HUES64 (cell line): ENCODE measurements around the gene FCGR1A.
A peak's percentile ranks its signal among the peaks of the same experiment; 100 is the strongest.
"Not testable (repeated sequence)": the region's sequence is repeated elsewhere in the genome, so short reads cannot be mapped to it uniquely, and the experiment has no call there.

ENCODE experiments used
- H3K27ac ChIP-seq: 2 replicates; pipeline ENCODE4 v1.7.0; 2013; ENCODE audit warnings: low read depth, low read length, inconsistent platforms
- H3K27me3 ChIP-seq: 2 replicates; pipeline ENCODE4 v1.6.1; 2013; ENCODE audit warnings: mild to moderate bottlenecking, low read length; ENCODE audit not compliant: insufficient read depth
- H3K36me3 ChIP-seq: 2 replicates; pipeline ENCODE4 v1.6.1; 2013; ENCODE audit warnings: mild to moderate bottlenecking, low read length; ENCODE audit not compliant: insufficient read depth
- H3K4me1 ChIP-seq: 2 replicates; pipeline ENCODE4 v1.6.1; 2013; ENCODE audit warnings: mild to moderate bottlenecking, low read length, moderate library complexity; ENCODE audit not compliant: insufficient read depth
- H3K4me3 ChIP-seq: 2 replicates; pipeline ENCODE4 v1.5.1; 2013; ENCODE audit warnings: mild to moderate bottlenecking, low read length, moderate library complexity
- H3K9ac ChIP-seq: 2 replicates; pipeline ENCODE4 v1.6.1; 2013; ENCODE audit warnings: mild to moderate bottlenecking, low read depth, low read length
- H3K9me3 ChIP-seq: 2 replicates; pipeline ENCODE4 v1.6.1; 2013; ENCODE audit warnings: low read depth, low read length; ENCODE audit not compliant: insufficient read depth
- WGBS: fragments of 150-250, 120-280 bp; methylation state at CpG from one replicate; pipeline ENCODE4 v1.1.7; 2013; ENCODE audit warnings: missing lambda C conversion rate; 5-methylcytosine and 5-hydroxymethylcytosine counted together

Gene FCGR1A

DNA sequence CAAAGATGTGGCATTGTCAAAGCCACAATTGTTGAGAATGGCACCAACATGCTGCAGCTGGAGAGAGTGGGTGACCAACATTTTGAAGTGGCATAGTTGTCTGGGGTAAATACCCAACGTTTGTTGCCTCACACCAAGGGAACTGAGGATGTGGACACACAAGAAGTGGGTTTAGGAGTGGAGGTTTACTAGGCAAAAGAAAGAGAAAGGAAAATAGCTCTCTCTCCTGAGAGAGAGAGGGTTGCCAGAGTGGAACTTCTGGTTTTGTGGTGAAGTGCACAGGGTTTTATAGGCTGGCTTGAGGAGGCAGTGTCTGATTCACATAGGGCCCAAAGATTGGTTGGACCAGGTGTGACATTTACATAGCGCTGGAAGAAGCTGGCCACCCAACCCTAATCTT is 29.0 kb upstream of the FCGR1A start:
- not testable (repeated sequence) for H3K27me3 ChIP-seq, H3K36me3 ChIP-seq, H3K4me1 ChIP-seq, H3K9me3 ChIP-seq, H3K4me3 ChIP-seq, H3K27ac ChIP-seq, H3K9ac ChIP-seq
- 68% methylated on average over 1 of the region's 2 CpGs for WGBS

DNA sequence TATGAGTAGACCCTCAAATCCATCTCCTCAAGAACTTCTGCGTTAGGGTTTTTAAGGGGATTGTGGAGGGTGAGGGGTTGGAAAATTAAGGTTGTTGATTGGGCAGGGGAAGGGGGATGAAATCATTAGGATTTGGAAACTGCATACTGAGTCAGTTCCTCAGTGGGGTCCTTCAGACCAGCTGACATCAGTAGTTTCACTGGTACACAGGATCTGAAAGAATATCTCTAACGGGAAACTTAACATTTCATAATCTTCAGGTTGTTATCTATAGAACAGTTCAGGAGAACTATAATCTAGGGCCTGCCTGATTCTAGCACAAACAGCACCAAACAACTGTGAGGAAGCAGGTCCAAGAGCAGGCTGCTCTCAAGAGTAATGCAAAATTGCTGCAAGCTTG is 27.2 kb upstream of the FCGR1A start:
- H3K4me3 ChIP-seq = not testable (repeated sequence)
- WGBS = 100% methylated on average over 1 of the region's 2 CpGs

DNA sequence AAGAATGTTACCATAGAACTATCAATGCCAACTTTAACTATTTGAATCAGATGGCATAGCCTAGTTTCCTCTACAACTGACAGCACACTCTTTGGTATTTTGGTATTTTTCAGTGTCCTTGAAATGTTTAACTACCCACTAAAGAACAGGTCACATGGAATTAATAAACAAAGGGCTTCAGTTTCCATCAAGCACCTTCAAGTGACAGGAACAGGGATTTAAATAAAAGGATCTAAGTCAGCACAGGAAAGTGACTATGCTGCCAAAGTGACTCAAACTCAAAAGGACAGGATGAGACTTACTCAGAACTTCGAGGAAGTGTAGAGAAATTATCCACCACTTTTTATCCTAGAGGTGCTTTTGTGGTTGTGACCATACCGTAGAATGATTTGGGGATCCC is 20.2 kb upstream of the FCGR1A start:
- not testable (repeated sequence) for H3K9me3 ChIP-seq, H3K9ac ChIP-seq, H3K27ac ChIP-seq, H3K4me1 ChIP-seq, H3K36me3 ChIP-seq, H3K4me3 ChIP-seq, H3K27me3 ChIP-seq
- WGBS = no CpG with 5 or more reads among the region's 2 CpGs

More for the DNA sequence above, 27.2 kb upstream of the FCGR1A start:
- H3K4me1 ChIP-seq, H3K36me3 ChIP-seq, H3K27me3 ChIP-seq, H3K9ac ChIP-seq, H3K27ac ChIP-seq, H3K9me3 ChIP-seq: not testable (repeated sequence)

GRCh38 chr1:149764087-149764800 is 18.2 kb upstream of the FCGR1A start:
- H3K9me3 ChIP-seq, H3K27ac ChIP-seq, H3K4me1 ChIP-seq, H3K9ac ChIP-seq, H3K4me3 ChIP-seq, H3K27me3 ChIP-seq, H3K36me3 ChIP-seq: not testable (repeated sequence)
- WGBS = no CpG with 5 or more reads among the region's 1 CpG

DNA sequence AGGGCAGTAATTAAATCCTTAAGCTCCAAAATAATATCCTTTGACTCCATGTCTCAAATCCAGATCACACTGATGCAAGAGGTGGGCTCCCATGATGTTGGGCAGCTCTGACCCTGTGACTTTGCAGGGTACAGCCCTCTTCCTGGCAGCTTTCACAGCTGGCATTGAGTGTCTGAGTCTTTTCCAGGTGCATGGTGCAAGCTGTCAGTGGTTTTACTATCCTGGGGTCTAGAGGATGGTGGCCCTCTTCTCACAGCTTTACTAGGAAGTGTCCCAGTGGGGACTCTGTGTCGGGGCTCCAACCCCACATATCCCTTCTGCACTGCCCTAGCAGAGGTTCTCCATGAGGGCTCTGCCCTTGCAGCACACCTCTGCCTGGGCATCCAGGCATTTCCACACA is 16.3 kb upstream of the FCGR1A start:
- no CpG with 5 or more reads among the region's 1 CpG for WGBS
- H3K4me3 ChIP-seq, H3K9ac ChIP-seq, H3K36me3 ChIP-seq, H3K4me1 ChIP-seq, H3K9me3 ChIP-seq, H3K27ac ChIP-seq, H3K27me3 ChIP-seq: not testable (repeated sequence)

- not testable (repeated sequence) for H3K9ac ChIP-seq
- whole genome bisulfite sequencing = no CpG with 5 or more reads among the region's 1 CpG
Measured at GRCh38 chr1:149769216-149769615, 13.3 kb upstream of the FCGR1A start.

GRCh38 chr1:149770661-149771060 is 11.8 kb upstream of the FCGR1A start:
- H3K4me1 ChIP-seq, H3K27ac ChIP-seq, H3K4me3 ChIP-seq, H3K9ac ChIP-seq, H3K9me3 ChIP-seq, H3K36me3 ChIP-seq, H3K27me3 ChIP-seq: not testable (repeated sequence)
- WGBS = 72% methylated on average over 2 of the region's 4 CpGs

More at GRCh38 chr1:149769216-149769615, 13.3 kb upstream of the FCGR1A start:
- not testable (repeated sequence) for H3K9me3 ChIP-seq, H3K36me3 ChIP-seq, H3K4me1 ChIP-seq, H3K4me3 ChIP-seq, H3K27me3 ChIP-seq, H3K27ac ChIP-seq

GRCh38 chr1:149771653-149772425 is 10.7 kb upstream of the FCGR1A start:
- not testable (repeated sequence) for H3K27ac ChIP-seq, H3K9ac ChIP-seq, H3K9me3 ChIP-seq, H3K27me3 ChIP-seq, H3K4me1 ChIP-seq, H3K36me3 ChIP-seq, H3K4me3 ChIP-seq
- no CpG with 5 or more reads among the region's 4 CpGs for WGBS

DNA sequence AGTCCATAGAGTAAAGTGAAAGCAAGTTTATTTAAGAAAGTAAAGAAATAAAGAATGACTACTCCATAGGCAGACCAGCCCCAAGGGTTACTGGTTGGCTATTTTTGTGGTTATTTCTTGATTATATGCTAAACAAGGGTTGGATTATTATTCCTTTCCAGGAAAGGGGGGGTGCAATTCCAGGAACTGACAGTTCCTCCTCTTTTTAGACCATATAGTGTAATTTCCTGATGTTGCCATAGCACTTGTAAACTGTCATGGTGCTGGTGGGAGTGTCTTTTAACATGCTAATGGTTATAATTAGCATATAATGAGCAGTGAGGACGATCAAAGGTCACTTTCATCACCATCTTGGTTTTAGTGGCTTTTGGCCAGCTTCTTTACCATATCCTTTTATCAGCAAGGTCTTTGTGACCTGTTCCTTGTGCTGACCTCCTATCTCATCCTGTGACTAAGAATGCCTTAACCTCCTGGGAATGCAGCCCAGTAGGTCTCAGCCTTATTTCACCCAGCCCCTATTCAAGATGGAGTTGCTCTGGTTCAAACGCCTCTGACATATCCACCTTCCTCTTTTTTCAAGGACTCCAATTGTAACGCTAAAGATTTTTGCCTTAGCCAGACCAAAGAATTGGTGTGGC is 6.9 kb upstream of the FCGR1A start:
- not testable (repeated sequence) for H3K4me3 ChIP-seq, H3K9ac ChIP-seq, H3K4me1 ChIP-seq, H3K9me3 ChIP-seq, H3K27me3 ChIP-seq, H3K36me3 ChIP-seq
- no CpG with 5 or more reads among the region's 3 CpGs for WGBS
- peak overlapping the region; percentile 82; the same call in 1 of the 2 replicates for H3K27ac ChIP-seq

DNA sequence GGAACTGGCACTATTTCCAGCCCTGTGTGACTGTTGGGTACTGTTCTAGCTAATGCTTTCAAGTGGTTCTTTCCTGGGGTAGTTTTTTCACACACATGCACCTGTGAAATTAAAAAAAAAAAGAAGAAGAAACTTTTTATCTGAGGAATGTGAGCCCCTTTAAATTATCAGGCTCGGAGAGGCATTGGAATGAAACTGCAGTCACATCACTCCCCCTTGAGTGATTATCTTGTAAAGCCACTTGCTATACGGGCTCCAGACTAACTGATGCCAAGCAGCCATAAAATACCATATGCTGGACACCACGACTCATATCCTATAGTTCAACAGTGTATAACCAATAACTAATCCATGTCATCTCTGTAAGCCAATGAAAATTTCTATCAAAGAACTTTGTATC is 5.4 kb upstream of the FCGR1A start:
- H3K4me1 ChIP-seq, H3K9ac ChIP-seq, H3K36me3 ChIP-seq, H3K9me3 ChIP-seq, H3K27me3 ChIP-seq, H3K4me3 ChIP-seq, H3K27ac ChIP-seq: not testable (repeated sequence)
- no CpG with 5 or more reads among the region's 3 CpGs for WGBS

GRCh38 chr1:149778313-149778712 is 4.2 kb upstream of the FCGR1A start:
- H3K27me3 ChIP-seq, H3K9me3 ChIP-seq, H3K4me1 ChIP-seq, H3K4me3 ChIP-seq, H3K36me3 ChIP-seq, H3K27ac ChIP-seq, H3K9ac ChIP-seq: not testable (repeated sequence)
- WGBS = no CpG with 5 or more reads among the region's 1 CpG
